ENCODE measurements around the gene NME7.

The NME7 gene

DNA sequence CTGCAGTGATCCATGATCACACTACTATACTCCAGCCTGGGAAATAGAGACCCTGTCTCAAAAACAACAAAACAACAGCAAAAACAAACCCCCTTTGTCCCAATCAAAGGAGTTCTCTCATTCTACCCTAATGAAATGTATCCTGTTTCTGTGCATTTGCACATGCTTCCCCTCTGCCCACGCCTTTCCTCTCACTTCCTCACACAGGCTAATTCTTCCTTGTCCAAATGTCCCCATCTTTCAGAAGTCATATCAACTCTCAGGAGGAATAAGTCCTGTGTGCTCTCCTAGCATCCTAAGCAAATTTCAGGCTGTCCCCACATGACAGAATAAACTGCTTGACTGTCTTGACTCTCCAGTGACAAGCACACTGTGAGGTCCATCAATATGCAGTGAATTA is 269.2 kb downstream of the NME7 start:
- POLR2A ChIA-PET: no interaction called here
- TF ChIP-seq, protein P1, sequence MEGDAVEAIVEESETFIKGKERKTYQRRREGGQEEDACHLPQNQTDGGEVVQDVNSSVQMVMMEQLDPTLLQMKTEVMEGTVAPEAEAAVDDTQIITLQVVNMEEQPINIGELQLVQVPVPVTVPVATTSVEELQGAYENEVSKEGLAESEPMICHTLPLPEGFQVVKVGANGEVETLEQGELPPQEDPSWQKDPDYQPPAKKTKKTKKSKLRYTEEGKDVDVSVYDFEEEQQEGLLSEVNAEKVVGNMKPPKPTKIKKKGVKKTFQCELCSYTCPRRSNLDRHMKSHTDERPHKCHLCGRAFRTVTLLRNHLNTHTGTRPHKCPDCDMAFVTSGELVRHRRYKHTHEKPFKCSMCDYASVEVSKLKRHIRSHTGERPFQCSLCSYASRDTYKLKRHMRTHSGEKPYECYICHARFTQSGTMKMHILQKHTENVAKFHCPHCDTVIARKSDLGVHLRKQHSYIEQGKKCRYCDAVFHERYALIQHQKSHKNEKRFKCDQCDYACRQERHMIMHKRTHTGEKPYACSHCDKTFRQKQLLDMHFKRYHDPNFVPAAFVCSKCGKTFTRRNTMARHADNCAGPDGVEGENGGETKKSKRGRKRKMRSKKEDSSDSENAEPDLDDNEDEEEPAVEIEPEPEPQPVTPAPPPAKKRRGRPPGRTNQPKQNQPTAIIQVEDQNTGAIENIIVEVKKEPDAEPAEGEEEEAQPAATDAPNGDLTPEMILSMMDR (IDR thresholded peaks at IDR 0.05; ENCODE audit: control extremely low read depth, extremely low read depth, low read depth, missing control alignments): no peak
- CTCF ChIA-PET: no interaction called here

DNA sequence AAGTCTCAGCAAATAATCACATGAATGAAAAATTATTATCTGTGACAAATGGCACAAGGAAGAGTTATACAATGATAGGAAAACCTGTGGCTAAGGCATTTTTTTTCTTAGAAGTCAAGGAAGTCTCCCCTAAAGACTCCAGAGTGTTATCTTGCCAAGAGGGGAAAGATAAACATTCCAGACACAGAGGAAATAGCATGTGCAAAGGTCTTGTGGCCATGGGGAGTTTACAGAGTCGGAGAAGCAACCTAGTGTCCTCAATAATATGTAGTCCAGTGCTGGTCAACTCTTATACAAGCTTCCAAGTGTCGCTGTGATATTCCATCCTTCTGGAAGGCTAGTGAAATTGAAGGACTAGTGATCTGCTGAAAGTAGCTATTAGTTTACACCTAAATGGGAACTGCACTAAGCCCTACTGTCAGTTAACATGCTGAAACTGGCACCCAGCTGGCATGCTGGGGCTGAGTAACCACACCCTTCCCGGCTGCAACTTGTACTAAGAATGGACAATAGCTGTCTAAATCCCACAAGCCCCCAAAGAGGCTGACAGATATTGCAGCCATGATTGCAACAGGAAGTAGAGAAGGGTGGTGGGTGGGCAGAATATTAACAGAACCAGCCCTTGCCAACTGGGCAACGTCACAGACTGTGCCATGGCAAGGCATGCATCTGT is 272.6 kb downstream of the NME7 start:
- CTCF ChIA-PET: interaction anchor here (1.0 to 4.1 kb wide), 6 partner anchors 9 to 23 kb away, joined by 3 to 25 read pairs (median 7); no protein-coding TSS in a partner anchor
- no peak for DNase-seq (ENCODE audit: extremely low spot score)
- TF ChIP-seq, protein P1 (IDR thresholded peaks at IDR 0.05; ENCODE audit: control extremely low read depth, extremely low read depth, low read depth, missing control alignments): no peak
- POLR2A ChIA-PET: no interaction called here

More for the DNA sequence above, 269.2 kb downstream of the NME7 start:
- no peak for DNase-seq (ENCODE audit: extremely low spot score)

DNA sequence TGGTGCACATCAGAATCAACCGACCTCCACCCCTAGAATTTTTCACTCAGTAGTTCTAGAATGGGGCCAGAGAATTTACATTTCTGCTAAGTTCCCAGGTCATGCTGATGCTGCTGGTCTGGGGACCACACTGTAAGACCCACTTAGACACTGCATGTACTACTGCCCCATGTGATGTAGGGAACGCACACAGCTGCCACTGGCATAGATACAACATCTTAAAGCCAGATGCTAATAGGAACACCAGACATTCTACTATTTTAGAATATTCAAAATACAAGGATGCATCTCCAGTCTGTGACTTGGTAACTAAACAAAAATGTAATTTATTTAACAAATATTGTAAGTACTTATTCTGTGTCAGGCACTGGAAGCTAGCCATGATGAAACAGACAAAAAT is 275.2 kb downstream of the NME7 start:
- ChIA-PET CTCF (interaction anchor here (1.6 to 2.3 kb wide), 3 partner anchors 9 to 45 kb away, joined by 3 to 6 read pairs (median 4); no protein-coding TSS in a partner anchor), POLR2A (no interaction called here)
- no peak for DNase-seq (ENCODE audit: extremely low spot score)
- TF ChIP-seq, protein P1 (IDR thresholded peaks at IDR 0.05; ENCODE audit: control extremely low read depth, extremely low read depth, low read depth, missing control alignments): no peak

DNA sequence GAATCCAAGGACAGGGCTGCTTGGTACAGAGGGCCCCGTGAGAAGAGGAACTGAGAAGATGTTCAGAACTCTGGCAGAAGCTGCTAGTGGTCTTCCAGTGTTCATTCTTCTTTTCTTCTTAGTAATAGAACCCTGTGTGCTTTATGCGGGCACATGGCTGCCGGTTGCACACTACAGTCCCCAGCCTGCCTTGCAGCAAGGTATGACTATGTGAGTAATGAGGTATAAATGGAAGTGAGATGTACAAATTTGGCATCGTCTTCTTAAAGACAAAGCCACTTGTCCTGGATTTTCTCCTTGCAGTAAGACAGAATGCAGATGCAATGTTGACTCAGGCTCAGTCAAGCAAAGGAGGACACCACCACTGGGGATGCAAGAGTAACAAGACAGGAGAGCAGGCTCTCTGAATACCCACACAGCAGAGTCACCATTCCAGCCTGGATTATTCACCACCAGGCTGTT is 276.1 kb downstream of the NME7 start:
- ChIA-PET CTCF (interaction anchor here (0.7 to 2.3 kb wide), 5 partner anchors 10 to 44 kb away, joined by 3 to 6 read pairs (median 3); no protein-coding TSS in a partner anchor), POLR2A (interaction anchor here (1.5 kb wide), 1 partner anchor 13 kb away, joined by 5 read pairs; no protein-coding TSS in a partner anchor)
- TF ChIP-seq, protein P1 (IDR thresholded peaks at IDR 0.05; ENCODE audit: control extremely low read depth, extremely low read depth, low read depth, missing control alignments): no peak
- DNase-seq (ENCODE audit: extremely low spot score): no peak

DNA sequence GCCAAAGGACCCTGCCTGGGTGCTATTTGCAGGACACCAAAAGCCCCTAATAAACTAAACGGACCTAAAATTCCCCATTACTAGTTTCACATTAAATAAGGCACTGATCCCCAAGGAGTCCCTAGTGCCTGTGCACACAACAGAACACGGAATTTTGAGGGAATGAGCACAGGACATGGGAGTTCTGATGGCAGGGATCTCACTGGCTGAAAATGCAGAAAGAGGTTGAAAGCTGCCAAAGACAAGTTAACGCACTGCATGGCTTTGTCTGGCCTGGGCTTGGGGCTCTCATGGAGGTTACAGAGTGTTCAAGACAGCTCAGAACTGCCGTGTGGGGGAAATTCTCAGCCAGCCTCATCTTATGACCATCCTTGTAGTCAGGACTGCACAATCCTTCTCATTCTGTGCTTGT is 276.7 kb downstream of the NME7 start:
- ChIA-PET CTCF (interaction anchor here (1.3 to 3.0 kb wide), 3 partner anchors 10 to 42 kb away, joined by 3 to 11 read pairs (median 6); no protein-coding TSS in a partner anchor), POLR2A (interaction anchor here (1.5 kb wide), 1 partner anchor 13 kb away, joined by 5 read pairs; no protein-coding TSS in a partner anchor)
- DNase-seq (ENCODE audit: extremely low spot score): no peak
- TF ChIP-seq, protein P1 (IDR thresholded peaks at IDR 0.05; ENCODE audit: control extremely low read depth, extremely low read depth, low read depth, missing control alignments): no peak

DNA sequence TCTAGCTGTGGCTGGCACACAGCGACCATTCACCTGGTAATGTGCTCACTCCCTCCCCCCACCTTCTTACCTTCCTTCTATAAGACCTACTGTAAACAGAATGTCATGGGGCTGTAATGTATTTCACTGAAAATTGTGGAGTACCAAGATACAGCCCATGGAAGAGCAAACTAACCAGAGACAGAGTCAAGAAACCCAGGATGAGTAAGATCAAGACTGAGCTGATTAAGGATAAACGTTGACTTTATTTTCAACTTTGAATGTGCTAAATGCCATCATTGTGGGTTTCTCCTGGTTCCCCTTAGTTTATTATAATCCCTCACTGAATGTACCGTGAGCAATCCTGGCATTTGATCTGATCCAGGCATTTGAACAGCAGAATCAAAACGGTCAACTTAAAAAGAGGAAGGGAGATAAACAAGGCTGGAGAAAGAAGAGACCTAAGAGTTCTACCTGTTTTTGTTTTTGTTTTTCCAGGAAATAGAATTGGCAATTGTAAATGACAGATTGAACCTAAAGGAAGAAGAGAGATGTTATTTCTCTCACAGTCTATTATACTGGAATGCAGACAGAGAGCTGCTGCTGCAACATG is 277.2 kb downstream of the NME7 start:
- CTCF ChIA-PET: interaction anchor here (1.3 to 3.0 kb wide), 3 partner anchors 11 to 42 kb away, joined by 3 to 11 read pairs (median 6); no protein-coding TSS in a partner anchor
- no peak for DNase-seq (ENCODE audit: extremely low spot score)
- TF ChIP-seq, protein P1 (IDR thresholded peaks at IDR 0.05; ENCODE audit: control extremely low read depth, extremely low read depth, low read depth, missing control alignments): no peak
- POLR2A ChIA-PET: interaction anchor here (1.5 kb wide), 1 partner anchor 14 kb away, joined by 5 read pairs; no protein-coding TSS in a partner anchor
